HCT116 (cell line): ENCODE measurements around the gene TINCR. TPM values are rescaled to one million over a fixed set of nuclear protein-coding genes. Genes with fewer than 3 reads are reported as not detected.
A peak's percentile ranks its signal among the peaks of the same experiment; 100 is the strongest.

Source experiments
- ATAC-seq: fragments of 200-7000 bp; cut with Tn5 transposase; 2 replicates; pipeline ENCODE4 v1.9.1; 2020; ENCODE audit warnings: mild to moderate bottlenecking, moderate library complexity
- BruUV-seq: library from RNA; stranded (reverse); fragments of 400-500 nt; replicated peaks from 2 replicates; lab custom pipeline; 2021; lab: Mats Ljungman, UMichigan
- CTCF ChIA-PET: fragments of 300-600 bp; sonication (Branson Sonifier 250); formaldehyde crosslinking; loops from one replicate; lab custom pipeline; 2021; ENCODE audit warnings: antibody characterized with exemption; lab: Charles Lee
- POLR2A ChIA-PET: fragments of 300-600, 350-600 bp; sonication (Branson Sonifier 250); formaldehyde crosslinking; loops from one replicate; lab custom pipeline; 2021; ENCODE audit warnings: antibody characterized with exemption; lab: Charles Lee
- RAD21 ChIA-PET, 2 experiments: fragments of 300-600 bp; sonication (Branson Sonifier 250); formaldehyde crosslinking; loops; one replicate each; lab custom pipeline; 2023; ENCODE audit warnings: low total read pairs in 2 of 2; ENCODE audit not compliant: uncharacterized antibody in 2 of 2, unreplicated experiment in 2 of 2, low non-redundant PET in 1 of 2; lab: Charles Lee
- DNase-seq: peaks from one replicate; pipeline ENCODE4 v3.0.0-alpha.2; 2010; ENCODE audit warnings: low read depth, low spot score
- H2AFZ ChIP-seq: fragments of 200-600 bp; shearing (Covaris generic), sonication (generic); 2 replicates; pipeline ENCODE4 v1.6.1; 2017; ENCODE audit warnings: low read depth, mixed run types, mixed read lengths, antibody characterized with exemption, low read length; ENCODE audit not compliant: poor library complexity, severe bottlenecking
- H3K27ac ChIP-seq: 2 replicates; pipeline ENCODE4 v1.5.1; 2012; ENCODE audit warnings: low read depth, low read length
- H3K27me3 ChIP-seq: fragments of 200-600 bp; sonication (generic); 2 replicates; pipeline ENCODE4 v1.6.1; 2016; ENCODE audit warnings: mixed run types, low read length, mixed read lengths; ENCODE audit not compliant: insufficient read depth
- H3K36me3 ChIP-seq, 2 experiments: fragments of 200-500 bp in 1 of 2; fragments of 200-600 bp in 1 of 2; sonication (Bioruptor generic) in 1 of 2; sonication (generic) in 1 of 2; 2 replicates each; pipeline versions ENCODE4 v1.5.1 to v1.6.1; 2014 to 2016; ENCODE audit warnings: low read length in 2 of 2, inconsistent platforms in 1 of 2, mixed read lengths in 1 of 2, mixed run types in 1 of 2; ENCODE audit not compliant: insufficient read depth in 2 of 2, control insufficient read depth in 1 of 2
- H3K4me1 ChIP-seq, 2 experiments: fragments of 200-600 bp in 1 of 2; sonication (generic) in 1 of 2; 2 replicates each; pipeline versions ENCODE4 v1.5.1 to v1.6.1; 2012 to 2017; ENCODE audit warnings: low read length in 2 of 2, inconsistent platforms in 1 of 2, mild to moderate bottlenecking in 1 of 2, mixed read lengths in 1 of 2, mixed run types in 1 of 2, moderate library complexity in 1 of 2; ENCODE audit not compliant: insufficient read depth in 2 of 2, control insufficient read depth in 1 of 2
- H3K4me2 ChIP-seq: fragments of 200-600 bp; sonication (generic); 2 replicates; pipeline ENCODE4 v1.6.1; 2017; ENCODE audit warnings: mixed run types, low read length, mixed read lengths
- H3K4me3 ChIP-seq, 2 experiments: fragments of 200-600 bp in 1 of 2; sonication (generic) in 1 of 2; replicated peaks in 1 of 2; 2 replicates each; pipeline ENCODE4 v1.5.1; 2011 to 2016; ENCODE audit warnings: low read length in 2 of 2, control low read depth in 1 of 2, low read depth in 1 of 2, mild to moderate bottlenecking in 1 of 2, mixed read lengths in 1 of 2, mixed run types in 1 of 2
- H3K79me2 ChIP-seq: fragments of 200-600 bp; sonication (generic); 2 replicates; pipeline ENCODE4 v1.6.1; 2017; ENCODE audit warnings: mild to moderate bottlenecking, mixed run types, low read length, moderate library complexity, mixed read lengths; ENCODE audit not compliant: insufficient read depth
- H3K9ac ChIP-seq: fragments of 200-600 bp; sonication (generic); 2 replicates; pipeline ENCODE4 v1.6.1; 2016; ENCODE audit warnings: low read length, mixed read lengths
- H3K9me2 ChIP-seq: fragments of 200-600 bp; sonication (generic), shearing (Covaris generic); 2 replicates; pipeline ENCODE4 v1.6.1; 2017; ENCODE audit warnings: mixed run types, mild to moderate bottlenecking, moderate library complexity; ENCODE audit not compliant: insufficient read depth
- H3K9me3 ChIP-seq, 2 experiments: fragments of 200-500 bp in 1 of 2; fragments of 200-600 bp in 1 of 2; sonication (Bioruptor generic) in 1 of 2; sonication (generic) in 1 of 2; 2 replicates each; pipeline ENCODE4 v1.6.1; 2014 to 2017; ENCODE audit warnings: low read length in 2 of 2, mixed read lengths in 2 of 2, inconsistent platforms in 1 of 2, low read depth in 1 of 2, mild to moderate bottlenecking in 1 of 2, mixed run types in 1 of 2, moderate library complexity in 1 of 2; ENCODE audit not compliant: control insufficient read depth in 1 of 2, insufficient read depth in 1 of 2
- H4K20me1 ChIP-seq: fragments of 200-600 bp; sonication (generic), shearing (Covaris generic); 2 replicates; pipeline ENCODE4 v1.6.1; 2017; ENCODE audit warnings: mixed run types, mild to moderate bottlenecking, moderate library complexity; ENCODE audit not compliant: insufficient read depth
- ATF3 ChIP-seq: IDR thresholded peaks from 2 replicates; pipeline ENCODE4 v1.6.1; 2012
- CBX3 ChIP-seq: IDR thresholded peaks from 2 replicates; pipeline ENCODE4 v1.6.1; 2012; ENCODE audit warnings: low read depth
- CEBPB ChIP-seq: IDR thresholded peaks from 2 replicates; pipeline ENCODE4 v1.6.1; 2012; ENCODE audit warnings: low read depth
- CTCF ChIP-seq, 3 experiments: fragments of 200-600 bp in 1 of 3; sonication (generic) in 1 of 3; IDR thresholded peaks in 2 of 3; conservative IDR thresholded peaks in 1 of 3; 2 replicates each; pipeline ENCODE4 v1.5.1; 2012 to 2017; ENCODE audit warnings: low read depth in 2 of 3, low read length in 2 of 3, antibody characterized with exemption in 1 of 3, borderline replicate concordance in 1 of 3, control low read depth in 1 of 3, mild to moderate bottlenecking in 1 of 3, mixed read lengths in 1 of 3, mixed run types in 1 of 3, moderate library complexity in 1 of 3; ENCODE audit not compliant: insufficient read depth in 1 of 3
- EGR1 ChIP-seq: IDR thresholded peaks from 2 replicates; pipeline ENCODE4 v1.6.1; 2012; ENCODE audit warnings: low read depth
- EZH2 ChIP-seq: fragments of 200-600 bp; sonication (generic); IDR thresholded peaks from 2 replicates; pipeline ENCODE4 v1.6.1; 2017; ENCODE audit warnings: antibody characterized with exemption, mixed run types
- EZH2phosphoT487 ChIP-seq: fragments of 200-600 bp; IDR thresholded peaks from 2 replicates; pipeline ENCODE4 v1.6.1; 2018; ENCODE audit warnings: antibody characterized with exemption, borderline replicate concordance
- JUND ChIP-seq: IDR thresholded peaks from 2 replicates; pipeline ENCODE4 v1.6.1; 2012
- POLR2A ChIP-seq: IDR thresholded peaks from 2 replicates; pipeline ENCODE4 v1.7.0; 2011; ENCODE audit warnings: borderline replicate concordance; ENCODE audit not compliant: insufficient read depth, insufficient read length; ENCODE audit errors: extremely low read depth
- RAD21 ChIP-seq: IDR thresholded peaks from 2 replicates; pipeline ENCODE4 v1.6.1; 2012; ENCODE audit warnings: low read depth, mild to moderate bottlenecking
- SIN3A ChIP-seq: IDR thresholded peaks from 2 replicates; pipeline ENCODE4 v1.6.1; 2012; ENCODE audit warnings: low read depth
- SP1 ChIP-seq: IDR thresholded peaks from 2 replicates; pipeline ENCODE4 v1.6.1; 2012; ENCODE audit warnings: low read depth
- SRF ChIP-seq: IDR thresholded peaks from 2 replicates; pipeline ENCODE4 v1.6.1; 2012; ENCODE audit warnings: low read depth
- TCF7L2 ChIP-seq: IDR thresholded peaks from 2 replicates; pipeline ENCODE4 v1.7.0; 2011; ENCODE audit warnings: borderline replicate concordance, inconsistent platforms; ENCODE audit not compliant: insufficient read depth, insufficient read length; ENCODE audit errors: extremely low read depth
- YY1 ChIP-seq: IDR thresholded peaks from 2 replicates; pipeline ENCODE4 v1.6.1; 2011; ENCODE audit warnings: low read length, low read depth, moderate library complexity, mild to moderate bottlenecking; ENCODE audit not compliant: insufficient replicate concordance; ENCODE audit errors: extremely low read depth
- ZFX ChIP-seq: fragments of 450-650 bp; IDR thresholded peaks from 2 replicates; pipeline ENCODE4 v1.6.1; 2017
- intact Hi-C: fragments of 100-400 bp; cut with micrococcal nuclease; formaldehyde crosslinking; loops from 2 replicates; pipeline ENCODE4 v1.10.0; 2022
- total RNA-seq: library from RNA; stranded (reverse); gene quantifications from one replicate; pipeline ENCODE4 v1.2.1, GENCODE V29; 2021; ENCODE audit not compliant: unreplicated experiment
- TF ChIP-seq, protein P1 (sequence below): IDR thresholded peaks from 2 replicates; pipeline ENCODE4 v1.6.1; 2012; ENCODE audit warnings: low read depth
- TF ChIP-seq, protein P2 (sequence below): IDR thresholded peaks from 2 replicates; pipeline ENCODE4 v1.6.1; 2012
- TF ChIP-seq, protein P3 (sequence below): IDR thresholded peaks from 2 replicates; pipeline ENCODE4 v1.6.1; 2011; ENCODE audit warnings: mild to moderate bottlenecking, low read length, moderate library complexity; ENCODE audit not compliant: insufficient replicate concordance; ENCODE audit errors: extremely low read depth

TINCR gene
- total RNA-seq, 1 experiment from 2014 or later = 6.1 TPM

GRCh38 chr19:5578097-5578846 lies 10.5 kb upstream of the TINCR start:
- ChIA-PET CTCF (interaction anchor here (1.1 kb wide), 1 partner anchor 30 kb away, joined by 4 read pairs; no protein-coding TSS in a partner anchor), RAD21 (no interaction called here)
- peak; percentile 91 for ATAC-seq
- TF ChIP-seq, protein P1, sequence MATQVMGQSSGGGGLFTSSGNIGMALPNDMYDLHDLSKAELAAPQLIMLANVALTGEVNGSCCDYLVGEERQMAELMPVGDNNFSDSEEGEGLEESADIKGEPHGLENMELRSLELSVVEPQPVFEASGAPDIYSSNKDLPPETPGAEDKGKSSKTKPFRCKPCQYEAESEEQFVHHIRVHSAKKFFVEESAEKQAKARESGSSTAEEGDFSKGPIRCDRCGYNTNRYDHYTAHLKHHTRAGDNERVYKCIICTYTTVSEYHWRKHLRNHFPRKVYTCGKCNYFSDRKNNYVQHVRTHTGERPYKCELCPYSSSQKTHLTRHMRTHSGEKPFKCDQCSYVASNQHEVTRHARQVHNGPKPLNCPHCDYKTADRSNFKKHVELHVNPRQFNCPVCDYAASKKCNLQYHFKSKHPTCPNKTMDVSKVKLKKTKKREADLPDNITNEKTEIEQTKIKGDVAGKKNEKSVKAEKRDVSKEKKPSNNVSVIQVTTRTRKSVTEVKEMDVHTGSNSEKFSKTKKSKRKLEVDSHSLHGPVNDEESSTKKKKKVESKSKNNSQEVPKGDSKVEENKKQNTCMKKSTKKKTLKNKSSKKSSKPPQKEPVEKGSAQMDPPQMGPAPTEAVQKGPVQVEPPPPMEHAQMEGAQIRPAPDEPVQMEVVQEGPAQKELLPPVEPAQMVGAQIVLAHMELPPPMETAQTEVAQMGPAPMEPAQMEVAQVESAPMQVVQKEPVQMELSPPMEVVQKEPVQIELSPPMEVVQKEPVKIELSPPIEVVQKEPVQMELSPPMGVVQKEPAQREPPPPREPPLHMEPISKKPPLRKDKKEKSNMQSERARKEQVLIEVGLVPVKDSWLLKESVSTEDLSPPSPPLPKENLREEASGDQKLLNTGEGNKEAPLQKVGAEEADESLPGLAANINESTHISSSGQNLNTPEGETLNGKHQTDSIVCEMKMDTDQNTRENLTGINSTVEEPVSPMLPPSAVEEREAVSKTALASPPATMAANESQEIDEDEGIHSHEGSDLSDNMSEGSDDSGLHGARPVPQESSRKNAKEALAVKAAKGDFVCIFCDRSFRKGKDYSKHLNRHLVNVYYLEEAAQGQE = no peak
- TF ChIP-seq EZH2phosphoT487 = no peak
- TF ChIP-seq SRF = no peak
- no peak for TF ChIP-seq CBX3
- TF ChIP-seq EZH2 = no peak
- TF ChIP-seq YY1 = no peak
- no peak for TF ChIP-seq JUND
- no peak for TF ChIP-seq SIN3A
- TF ChIP-seq POLR2A = no peak
- TF ChIP-seq CTCF (IDR thresholded peaks at IDR 0.05 in 2 of 3, conservative IDR thresholded peaks at IDR 0.05 in 1 of 3; ENCODE audit: borderline replicate concordance in 1 of 3, insufficient read depth in 1 of 3, low read depth in 2 of 3, low read length in 2 of 3) = peak; percentile 74 to 97 (median 92)
- TF ChIP-seq, protein P2, sequence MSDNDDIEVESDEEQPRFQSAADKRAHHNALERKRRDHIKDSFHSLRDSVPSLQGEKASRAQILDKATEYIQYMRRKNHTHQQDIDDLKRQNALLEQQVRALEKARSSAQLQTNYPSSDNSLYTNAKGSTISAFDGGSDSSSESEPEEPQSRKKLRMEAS = no peak
- TF ChIP-seq, protein P3, sequence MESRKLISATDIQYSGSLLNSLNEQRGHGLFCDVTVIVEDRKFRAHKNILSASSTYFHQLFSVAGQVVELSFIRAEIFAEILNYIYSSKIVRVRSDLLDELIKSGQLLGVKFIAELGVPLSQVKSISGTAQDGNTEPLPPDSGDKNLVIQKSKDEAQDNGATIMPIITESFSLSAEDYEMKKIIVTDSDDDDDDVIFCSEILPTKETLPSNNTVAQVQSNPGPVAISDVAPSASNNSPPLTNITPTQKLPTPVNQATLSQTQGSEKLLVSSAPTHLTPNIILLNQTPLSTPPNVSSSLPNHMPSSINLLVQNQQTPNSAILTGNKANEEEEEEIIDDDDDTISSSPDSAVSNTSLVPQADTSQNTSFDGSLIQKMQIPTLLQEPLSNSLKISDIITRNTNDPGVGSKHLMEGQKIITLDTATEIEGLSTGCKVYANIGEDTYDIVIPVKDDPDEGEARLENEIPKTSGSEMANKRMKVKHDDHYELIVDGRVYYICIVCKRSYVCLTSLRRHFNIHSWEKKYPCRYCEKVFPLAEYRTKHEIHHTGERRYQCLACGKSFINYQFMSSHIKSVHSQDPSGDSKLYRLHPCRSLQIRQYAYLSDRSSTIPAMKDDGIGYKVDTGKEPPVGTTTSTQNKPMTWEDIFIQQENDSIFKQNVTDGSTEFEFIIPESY = no peak
- no peak for TF ChIP-seq TCF7L2
- TF ChIP-seq SP1 = no peak
- TF ChIP-seq EGR1 = no peak
- TF ChIP-seq ZFX = no peak
- TF ChIP-seq RAD21 = peak; percentile 90
- no peak for TF ChIP-seq ATF3
- no peak for TF ChIP-seq CEBPB

More at GRCh38 chr19:5578097-5578846, 10.5 kb upstream of the TINCR start:
- Histone ChIP-seq H3K4me3 (no peak overlapping the region), H3K9me2 (no peaks in the 10 kb centered on the region), H4K20me1 (no peaks in the 10 kb centered on the region), H2AFZ (no peak overlapping the region), H3K4me2 (peak overlapping the region; percentile 31; the same call in 1 of the 2 replicates), H3K36me3 (no peaks in the 10 kb centered on the region; a peak in 1 of 4 replicates), H3K27me3 (no peaks in the 10 kb centered on the region), H3K4me1 (peaks cover 0 to 6% of the 10 kb centered on the region in 2 experiments; a peak in 1 of 4 replicates), H3K27ac (no peak overlapping the region), H3K79me2 (no peaks in the 10 kb centered on the region), H3K9me3 (no peaks in the 10 kb centered on the region), H3K9ac (no peak overlapping the region)
- POLR2A ChIA-PET = no interaction called here
- BruUV-seq = no TSS peak
- no peak for DNase-seq
- intact Hi-C loops = loop anchor here (1.0 to 5.0 kb wide), 3 partner anchors 30 to 531 kb away; no protein-coding TSS in a partner anchor
